ENCODE measurements around the gene DDN.

DNA sequence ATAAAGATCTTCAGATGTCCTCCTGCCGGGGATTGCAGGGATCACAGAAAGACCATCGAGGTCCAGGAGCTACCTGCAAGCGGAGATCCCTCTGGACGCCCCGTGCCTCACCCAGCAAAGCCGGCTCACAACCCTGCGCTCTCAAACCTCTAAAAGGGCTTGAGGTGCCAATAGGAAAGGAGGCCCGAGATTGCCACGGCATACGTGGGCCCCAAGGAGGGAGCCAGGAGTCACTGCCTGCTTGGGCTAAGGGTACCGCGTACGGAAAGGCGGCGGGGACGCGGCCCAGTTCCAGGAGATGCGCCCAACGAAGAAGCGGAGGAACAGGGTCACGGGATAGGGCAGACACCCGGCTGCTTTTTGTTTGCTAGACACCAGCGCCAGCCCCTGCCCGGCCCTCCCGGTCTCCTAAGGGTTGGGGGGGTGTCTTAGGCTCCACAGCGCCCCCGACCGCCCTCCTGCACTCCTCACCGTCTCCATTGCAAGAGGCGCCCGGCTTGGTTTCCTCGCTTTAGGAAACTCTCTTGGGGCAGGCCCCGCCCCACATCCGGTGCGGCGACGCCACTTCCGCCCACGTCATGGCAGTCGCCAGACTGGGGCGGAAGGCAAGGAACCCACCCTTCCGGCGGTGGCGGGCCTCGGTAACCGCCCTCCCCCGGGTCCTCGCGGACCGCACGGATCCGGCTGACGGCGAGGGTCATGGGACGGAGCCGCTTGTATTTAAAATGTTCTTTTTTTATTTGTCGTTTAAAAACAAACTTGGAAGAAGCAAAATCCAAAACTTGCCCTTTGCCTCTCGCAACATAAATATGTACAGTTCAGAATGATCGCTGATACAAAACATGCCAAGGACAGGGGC, 19.3 kb upstream of the DDN start, which contains the start of gene PRKAG1:
- TF ChIP-seq, protein P1, sequence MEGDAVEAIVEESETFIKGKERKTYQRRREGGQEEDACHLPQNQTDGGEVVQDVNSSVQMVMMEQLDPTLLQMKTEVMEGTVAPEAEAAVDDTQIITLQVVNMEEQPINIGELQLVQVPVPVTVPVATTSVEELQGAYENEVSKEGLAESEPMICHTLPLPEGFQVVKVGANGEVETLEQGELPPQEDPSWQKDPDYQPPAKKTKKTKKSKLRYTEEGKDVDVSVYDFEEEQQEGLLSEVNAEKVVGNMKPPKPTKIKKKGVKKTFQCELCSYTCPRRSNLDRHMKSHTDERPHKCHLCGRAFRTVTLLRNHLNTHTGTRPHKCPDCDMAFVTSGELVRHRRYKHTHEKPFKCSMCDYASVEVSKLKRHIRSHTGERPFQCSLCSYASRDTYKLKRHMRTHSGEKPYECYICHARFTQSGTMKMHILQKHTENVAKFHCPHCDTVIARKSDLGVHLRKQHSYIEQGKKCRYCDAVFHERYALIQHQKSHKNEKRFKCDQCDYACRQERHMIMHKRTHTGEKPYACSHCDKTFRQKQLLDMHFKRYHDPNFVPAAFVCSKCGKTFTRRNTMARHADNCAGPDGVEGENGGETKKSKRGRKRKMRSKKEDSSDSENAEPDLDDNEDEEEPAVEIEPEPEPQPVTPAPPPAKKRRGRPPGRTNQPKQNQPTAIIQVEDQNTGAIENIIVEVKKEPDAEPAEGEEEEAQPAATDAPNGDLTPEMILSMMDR (conservative IDR thresholded peaks at IDR 0.05), result peak; percentile 72
- peak; percentile 74 for TF ChIP-seq ZFX (IDR thresholded peaks at IDR 0.05)
